ENCODE data around the gene ARL15.

GRCh38 chr5:54117957-54118356 is 192.4 kb downstream of the ARL15 start:
- TF ChIP-seq CTCF (IDR thresholded peaks at IDR 0.05) (no peak), MAX (IDR thresholded peaks at IDR 0.05; ENCODE audit: low read depth) (no peak), SMC3 (IDR thresholded peaks at IDR 0.05; ENCODE audit: low read depth, low read length) (no peak), RFX5 (IDR thresholded peaks at IDR 0.05; ENCODE audit: low read length) (no peak), NFIC (IDR thresholded peaks at IDR 0.05; ENCODE audit: borderline replicate concordance) (no peak), REST (IDR thresholded peaks at IDR 0.05; ENCODE audit: low read depth, low read length) (no peak)

Measured in SK-N-SH (cell line).